Activated CD4-positive, alpha-beta memory T cell treated with anti-CD3 and anti-CD28 coated beads for 36 hours (primary cell): ENCODE measurements around the gene TEKT5. TPM values are rescaled to one million over a fixed set of nuclear protein-coding genes. Genes with fewer than 3 reads are reported as not detected.

Source experiments
- CTCF ChIA-PET: fragments of 350-600 bp; sonication (Branson Sonifier 250); formaldehyde crosslinking; loops from one replicate; lab custom pipeline; 2021; ENCODE audit warnings: antibody characterized with exemption, inconsistent platforms; lab: Charles Lee
- POLR2A ChIA-PET: fragments of 350-600 bp; sonication (Branson Sonifier 250); formaldehyde crosslinking; loops from one replicate; lab custom pipeline; 2021; ENCODE audit warnings: antibody characterized with exemption; lab: Charles Lee
- DNase-seq: peaks from one replicate; pipeline ENCODE4 v3.0.0-alpha.2; 2020
- H3K27ac Mint-ChIP-seq: one replicate; pipeline ENCODE4 v1.8.0; 2021; ENCODE audit warnings: mixed read lengths
- H3K27me3 Mint-ChIP-seq: one replicate; pipeline ENCODE4 v1.8.0; 2021; ENCODE audit warnings: mixed read lengths
- H3K36me3 Mint-ChIP-seq: one replicate; pipeline ENCODE4 v1.8.0; 2021; ENCODE audit warnings: mixed read lengths
- H3K4me1 Mint-ChIP-seq: one replicate; pipeline ENCODE4 v1.8.0; 2021; ENCODE audit warnings: low read depth, mixed read lengths
- H3K4me3 Mint-ChIP-seq: one replicate; pipeline ENCODE4 v1.8.0; 2021; ENCODE audit warnings: mild to moderate bottlenecking, mixed read lengths
- H3K9me3 Mint-ChIP-seq: one replicate; pipeline ENCODE4 v1.8.0; 2021; ENCODE audit warnings: mixed read lengths
- intact Hi-C: fragments of 100-400 bp; cut with micrococcal nuclease; formaldehyde crosslinking; loops from one replicate; pipeline ENCODE4 v1.15.1; 2023
- total RNA-seq, 2 experiments: library from RNA; stranded (reverse); gene quantifications; one replicate each; pipeline ENCODE4 v1.2.3, GENCODE V29; 2021

TEKT5 gene
- total RNA-seq, 2 experiments from 2014 or later: 0.15 TPM; not detected in 1

DNA sequence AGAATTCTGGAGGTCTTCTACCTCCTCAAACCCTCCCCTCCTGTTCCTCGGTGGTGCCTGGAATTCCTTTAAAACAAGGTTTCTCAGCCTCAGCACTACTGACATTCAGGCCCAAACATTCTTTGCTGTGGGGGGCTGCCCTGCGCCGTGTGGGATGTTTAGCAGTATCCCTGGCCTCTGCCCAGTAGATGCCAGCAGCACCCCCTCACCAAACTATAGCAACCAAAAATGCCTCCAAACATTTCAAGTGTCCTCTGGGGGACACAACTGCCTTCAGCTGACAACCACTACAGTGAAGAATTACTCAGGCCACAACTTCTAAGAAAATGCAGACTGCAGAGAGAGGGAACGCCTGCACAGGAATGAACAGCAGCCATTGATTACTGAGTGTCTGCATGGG, 28.4 kb downstream of the TEKT5 start:
- no peak overlapping the region for H3K27ac Mint-ChIP-seq
- H3K4me1 Mint-ChIP-seq: no peaks in the 10 kb centered on the region
- DNase-seq: no peak
- intact Hi-C loops: no loop called here
- H3K27me3 Mint-ChIP-seq: peaks cover 9% of the 10 kb centered on the region
- no peaks in the 10 kb centered on the region for H3K36me3 Mint-ChIP-seq
- H3K4me3 Mint-ChIP-seq: no peak overlapping the region
- no peaks in the 10 kb centered on the region for H3K9me3 Mint-ChIP-seq
- POLR2A ChIA-PET: no interaction called here
- CTCF ChIA-PET: no interaction called here

DNA sequence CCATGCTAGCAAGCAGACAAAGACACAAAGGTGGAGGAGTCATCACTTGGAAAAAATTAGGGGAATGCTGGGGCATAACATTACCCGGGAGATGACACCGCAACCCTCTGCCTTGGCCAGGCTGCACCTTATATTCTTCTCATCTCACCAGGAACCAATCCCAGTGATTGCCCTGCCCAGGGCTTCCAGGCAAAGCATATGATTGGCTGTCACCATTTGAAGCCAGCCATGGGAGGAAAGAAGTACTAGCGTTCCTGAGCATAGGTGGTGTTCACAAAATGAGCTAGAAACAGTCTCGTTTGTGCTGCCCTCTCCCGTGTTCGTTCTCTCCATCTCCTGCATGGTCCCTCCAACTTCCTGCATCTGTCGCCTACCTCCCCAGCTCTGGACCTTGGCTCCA, 29.6 kb downstream of the TEKT5 start:
- POLR2A ChIA-PET: no interaction called here

DNA sequence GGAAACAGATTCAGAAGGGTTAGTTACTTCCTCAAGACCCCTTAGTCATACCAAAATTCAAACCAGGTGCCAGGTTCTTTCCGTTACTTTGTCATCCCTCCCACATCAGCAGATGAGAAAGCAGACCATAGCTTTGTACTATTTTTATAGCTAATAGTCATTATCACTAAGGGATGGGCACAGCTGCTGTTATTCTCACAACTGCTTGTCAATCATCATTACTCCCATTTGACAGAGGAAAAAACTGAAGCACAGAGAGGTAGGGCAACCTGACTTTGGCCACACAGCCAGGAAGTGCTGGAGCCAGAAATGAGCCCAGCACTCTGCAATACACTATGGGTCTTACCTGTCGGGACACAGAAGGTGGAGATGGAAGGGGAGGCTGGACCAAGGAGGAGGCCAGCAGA, 30.0 kb downstream of the TEKT5 start:
- no peak overlapping the region for H3K27ac Mint-ChIP-seq
- no peak overlapping the region for H3K4me3 Mint-ChIP-seq
- intact Hi-C loops: no loop called here
- ChIA-PET POLR2A (no interaction called here), CTCF (interaction anchor here (1.2 kb wide), 1 partner anchor 254 kb away, joined by 3 read pairs; no protein-coding TSS in a partner anchor)
- peaks cover 9% of the 10 kb centered on the region for H3K27me3 Mint-ChIP-seq
- H3K4me1 Mint-ChIP-seq: no peaks in the 10 kb centered on the region
- no peak for DNase-seq
- no peaks in the 10 kb centered on the region for H3K36me3 Mint-ChIP-seq
- no peaks in the 10 kb centered on the region for H3K9me3 Mint-ChIP-seq

More for the DNA sequence above, 29.6 kb downstream of the TEKT5 start:
- Mint-ChIP-seq H3K36me3 (no peaks in the 10 kb centered on the region), H3K9me3 (no peaks in the 10 kb centered on the region), H3K27me3 (peaks cover 9% of the 10 kb centered on the region), H3K4me1 (no peaks in the 10 kb centered on the region), H3K27ac (no peak overlapping the region), H3K4me3 (no peak overlapping the region)
- CTCF ChIA-PET: interaction anchor here (1.2 kb wide), 1 partner anchor 253 kb away, joined by 3 read pairs; no protein-coding TSS in a partner anchor
- intact Hi-C loops: no loop called here
- DNase-seq: no peak

DNA sequence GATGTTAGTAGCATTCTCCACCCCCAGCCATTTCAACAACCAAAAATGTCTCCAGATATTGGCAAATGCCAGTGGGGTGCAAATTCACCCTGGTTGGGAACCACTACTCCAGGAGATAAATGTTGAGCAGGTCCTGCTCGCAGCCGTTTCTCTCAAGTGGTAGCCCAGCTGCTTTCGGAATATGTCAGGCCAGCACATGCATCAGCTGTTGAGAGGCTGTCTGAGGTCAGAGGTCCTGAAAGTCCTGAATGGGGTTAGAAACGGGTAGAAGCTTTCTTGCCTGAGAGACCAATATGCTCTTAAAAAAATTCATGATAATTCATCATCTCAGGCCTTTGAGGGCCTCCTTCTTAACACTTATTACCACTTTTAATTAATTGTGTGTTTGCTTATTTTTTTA, 31.0 kb downstream of the TEKT5 start:
- no peak overlapping the region for H3K27ac Mint-ChIP-seq
- CTCF ChIA-PET: no interaction called here
- no peak for DNase-seq
- H3K36me3 Mint-ChIP-seq: no peaks in the 10 kb centered on the region
- intact Hi-C loops: no loop called here
- H3K4me1 Mint-ChIP-seq: no peaks in the 10 kb centered on the region
- H3K9me3 Mint-ChIP-seq: no peaks in the 10 kb centered on the region
- POLR2A ChIA-PET: no interaction called here
- peaks cover 9% of the 10 kb centered on the region for H3K27me3 Mint-ChIP-seq
- no peak overlapping the region for H3K4me3 Mint-ChIP-seq

DNA sequence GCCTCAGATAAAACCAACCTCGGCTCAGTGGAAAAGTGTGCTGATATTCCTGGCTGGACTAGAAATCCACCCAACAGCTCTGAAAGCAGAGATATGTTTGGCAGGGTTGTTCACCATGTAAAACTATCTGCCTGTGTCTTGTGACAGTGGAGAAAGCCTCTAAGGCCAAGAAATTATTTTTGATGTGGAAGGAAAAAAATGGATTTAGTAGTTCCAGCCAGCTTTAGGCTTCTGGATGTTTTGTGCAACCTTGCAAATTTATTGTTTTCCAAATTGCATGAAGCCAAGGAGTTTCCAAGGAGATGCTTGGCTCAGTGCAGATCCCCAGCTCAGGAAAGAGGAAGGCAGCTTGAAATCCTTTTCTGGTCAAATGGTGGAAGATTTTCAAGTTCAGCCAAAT, 31.6 kb downstream of the TEKT5 start:
- H3K4me3 Mint-ChIP-seq: no peak overlapping the region
- no peak overlapping the region for H3K27ac Mint-ChIP-seq
- POLR2A ChIA-PET: no interaction called here
- no peaks in the 10 kb centered on the region for H3K4me1 Mint-ChIP-seq
- peaks cover 9% of the 10 kb centered on the region for H3K27me3 Mint-ChIP-seq
- no peaks in the 10 kb centered on the region for H3K36me3 Mint-ChIP-seq
- no peaks in the 10 kb centered on the region for H3K9me3 Mint-ChIP-seq
- CTCF ChIA-PET: no interaction called here
- intact Hi-C loops: no loop called here
- DNase-seq: no peak

DNA sequence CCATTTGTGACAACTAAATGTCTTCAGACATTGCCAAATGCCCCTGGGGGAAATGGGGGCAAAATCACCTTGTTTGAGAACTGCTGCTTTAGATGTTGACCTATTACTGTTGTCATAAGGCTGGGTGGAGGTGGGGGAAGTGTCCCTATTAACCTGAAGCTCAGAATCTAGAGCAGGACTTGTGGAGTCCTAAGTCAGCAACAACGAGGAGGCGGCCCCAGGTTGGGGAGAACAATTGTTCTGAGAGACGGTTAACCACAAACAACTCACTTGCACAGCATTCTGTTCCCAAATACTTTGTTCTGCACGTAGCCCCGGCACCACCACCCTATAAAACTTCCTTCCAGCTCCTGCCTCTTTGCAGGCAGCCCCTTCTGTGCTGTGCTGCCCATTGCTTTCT, 32.5 kb downstream of the TEKT5 start:
- Mint-ChIP-seq H3K4me1 (no peaks in the 10 kb centered on the region), H3K27ac (no peak overlapping the region), H3K4me3 (no peak overlapping the region), H3K9me3 (no peaks in the 10 kb centered on the region), H3K27me3 (peaks cover 9% of the 10 kb centered on the region), H3K36me3 (no peaks in the 10 kb centered on the region)
- ChIA-PET CTCF (no interaction called here), POLR2A (no interaction called here)
- intact Hi-C loops: no loop called here
- no peak for DNase-seq

DNA sequence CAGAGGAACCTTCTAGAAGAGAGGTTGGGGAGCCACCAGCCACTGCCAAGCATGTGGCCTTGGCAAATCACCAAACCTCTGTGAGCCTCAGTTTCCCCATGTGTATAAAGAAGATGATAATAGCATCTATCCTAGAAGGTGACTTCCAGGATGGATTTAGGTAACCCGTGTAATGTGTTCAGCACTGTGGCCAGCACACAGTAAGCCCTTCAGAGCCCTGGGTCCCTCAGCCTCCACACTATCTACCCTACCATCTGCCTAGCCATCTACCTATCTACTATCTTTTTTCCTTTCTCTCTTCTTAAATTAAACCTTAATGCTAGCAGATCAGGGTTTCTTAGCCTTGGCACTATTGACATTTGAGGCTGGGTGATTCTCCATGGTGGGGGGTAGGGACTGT, 33.0 kb downstream of the TEKT5 start:
- Mint-ChIP-seq H3K36me3 (no peaks in the 10 kb centered on the region), H3K4me1 (no peaks in the 10 kb centered on the region), H3K4me3 (no peak overlapping the region), H3K27ac (no peak overlapping the region), H3K9me3 (no peaks in the 10 kb centered on the region), H3K27me3 (peaks cover 9% of the 10 kb centered on the region)
- no peak for DNase-seq
- CTCF ChIA-PET: no interaction called here
- intact Hi-C loops: no loop called here
- POLR2A ChIA-PET: no interaction called here

DNA sequence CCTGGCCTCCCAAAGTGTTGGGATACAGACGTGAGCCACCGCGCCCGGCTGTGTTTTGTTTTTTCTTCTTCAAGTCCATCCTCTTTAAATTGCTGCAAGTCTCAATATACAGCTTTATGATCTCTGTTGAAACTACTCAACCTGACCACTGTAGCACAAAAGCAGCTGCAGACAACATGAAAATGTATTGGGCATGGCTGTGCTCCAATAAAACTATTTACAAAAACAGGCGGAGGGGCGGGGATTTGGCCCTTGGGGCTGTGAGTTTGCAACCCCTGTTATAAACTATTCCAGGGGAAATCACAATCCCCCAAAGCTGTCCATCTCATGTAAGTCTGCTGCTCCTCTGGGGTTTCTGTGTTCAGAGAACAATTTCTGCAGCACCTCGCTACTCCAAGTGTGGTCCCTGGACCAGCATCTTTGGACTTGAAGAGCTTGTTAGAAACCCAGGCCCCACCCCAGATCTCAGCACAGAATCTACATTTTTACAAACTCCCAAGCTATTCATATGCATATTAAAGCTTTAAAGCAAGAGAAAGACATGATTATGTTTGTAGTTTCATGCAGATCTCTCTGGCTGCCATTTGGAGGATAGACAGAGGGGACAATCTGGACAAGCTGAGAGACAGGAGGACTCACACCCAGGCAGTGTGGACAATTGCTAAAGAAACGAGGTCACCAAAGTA, 33.6 kb downstream of the TEKT5 start:
- Mint-ChIP-seq H3K9me3 (no peaks in the 10 kb centered on the region), H3K27me3 (peaks cover 9% of the 10 kb centered on the region), H3K36me3 (no peaks in the 10 kb centered on the region), H3K4me3 (no peak overlapping the region), H3K4me1 (no peaks in the 10 kb centered on the region), H3K27ac (no peak overlapping the region)
- ChIA-PET CTCF (no interaction called here), POLR2A (no interaction called here)
- intact Hi-C loops: no loop called here
- DNase-seq: no peak

DNA sequence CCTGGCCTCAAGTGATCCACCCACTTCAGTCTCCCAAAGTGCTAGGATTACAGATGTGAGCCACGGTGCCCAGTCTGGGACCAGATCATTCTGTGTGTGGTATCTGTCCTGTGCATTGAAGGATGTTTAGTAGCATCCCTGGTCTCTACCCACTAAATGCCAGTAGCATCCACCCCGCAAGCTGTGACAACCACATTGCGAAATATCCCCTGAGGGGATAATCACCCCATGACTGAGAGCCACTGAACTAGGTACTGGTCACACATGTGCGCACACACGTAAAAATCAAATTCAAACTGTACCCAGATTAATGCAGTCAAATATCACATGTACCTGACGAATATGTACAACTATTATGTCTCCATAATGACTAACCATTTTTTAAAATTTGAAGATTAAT, 35.8 kb downstream of the TEKT5 start:
- Mint-ChIP-seq H3K27me3 (peaks cover 7% of the 10 kb centered on the region), H3K36me3 (no peaks in the 10 kb centered on the region), H3K9me3 (no peaks in the 10 kb centered on the region), H3K4me1 (no peaks in the 10 kb centered on the region), H3K27ac (no peak overlapping the region), H3K4me3 (no peak overlapping the region)
- CTCF ChIA-PET: no interaction called here
- no peak for DNase-seq
- POLR2A ChIA-PET: no interaction called here
- intact Hi-C loops: no loop called here

DNA sequence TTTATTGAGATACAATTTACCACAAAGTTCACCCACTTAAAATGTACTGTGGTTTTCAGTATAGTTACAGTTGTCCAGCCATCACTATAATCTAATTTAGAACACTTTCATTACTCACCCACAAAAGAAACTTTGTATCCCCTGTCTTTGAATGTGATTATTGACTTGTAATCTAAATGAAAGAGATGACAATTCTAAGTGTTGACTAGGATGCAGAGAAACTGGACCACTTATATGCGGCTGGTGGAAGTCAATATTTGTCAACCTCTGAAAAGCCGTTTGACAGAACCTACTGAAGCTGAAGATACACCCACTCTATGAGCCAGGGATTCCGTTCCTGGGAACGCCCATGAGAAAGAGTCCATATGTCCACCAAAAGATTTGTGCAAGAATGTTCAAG, 36.8 kb downstream of the TEKT5 start:
- peaks cover 7% of the 10 kb centered on the region for H3K27me3 Mint-ChIP-seq
- H3K27ac Mint-ChIP-seq: no peak overlapping the region
- no peaks in the 10 kb centered on the region for H3K36me3 Mint-ChIP-seq
- no peak overlapping the region for H3K4me3 Mint-ChIP-seq
- intact Hi-C loops: no loop called here
- ChIA-PET CTCF (no interaction called here), POLR2A (no interaction called here)
- no peaks in the 10 kb centered on the region for H3K4me1 Mint-ChIP-seq
- no peaks in the 10 kb centered on the region for H3K9me3 Mint-ChIP-seq
- no peak for DNase-seq

DNA sequence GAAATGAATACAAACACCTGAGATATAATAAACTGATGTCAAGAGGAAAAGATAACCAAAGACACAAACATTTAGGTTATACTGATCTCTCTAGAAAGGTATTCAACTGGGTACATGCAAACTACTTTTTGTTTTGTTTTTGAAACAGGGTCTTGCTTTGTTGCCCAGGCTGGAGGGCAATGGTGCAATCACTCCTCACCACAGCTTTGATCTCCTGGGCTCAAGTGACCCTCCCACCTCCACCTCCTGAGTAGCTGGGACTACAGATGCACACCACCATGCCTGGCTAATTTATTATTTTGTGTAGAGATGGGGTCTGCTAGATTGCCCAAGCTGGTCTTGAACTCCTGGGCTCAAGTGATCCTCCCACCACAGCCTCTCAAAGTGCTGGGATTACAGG, 38.1 kb downstream of the TEKT5 start:
- H3K4me3 Mint-ChIP-seq: no peak overlapping the region
- H3K9me3 Mint-ChIP-seq: no peaks in the 10 kb centered on the region
- DNase-seq: no peak
- H3K27ac Mint-ChIP-seq: no peak overlapping the region
- no peaks in the 10 kb centered on the region for H3K4me1 Mint-ChIP-seq
- no peaks in the 10 kb centered on the region for H3K27me3 Mint-ChIP-seq
- intact Hi-C loops: no loop called here
- POLR2A ChIA-PET: no interaction called here
- no peaks in the 10 kb centered on the region for H3K36me3 Mint-ChIP-seq
- CTCF ChIA-PET: no interaction called here

DNA sequence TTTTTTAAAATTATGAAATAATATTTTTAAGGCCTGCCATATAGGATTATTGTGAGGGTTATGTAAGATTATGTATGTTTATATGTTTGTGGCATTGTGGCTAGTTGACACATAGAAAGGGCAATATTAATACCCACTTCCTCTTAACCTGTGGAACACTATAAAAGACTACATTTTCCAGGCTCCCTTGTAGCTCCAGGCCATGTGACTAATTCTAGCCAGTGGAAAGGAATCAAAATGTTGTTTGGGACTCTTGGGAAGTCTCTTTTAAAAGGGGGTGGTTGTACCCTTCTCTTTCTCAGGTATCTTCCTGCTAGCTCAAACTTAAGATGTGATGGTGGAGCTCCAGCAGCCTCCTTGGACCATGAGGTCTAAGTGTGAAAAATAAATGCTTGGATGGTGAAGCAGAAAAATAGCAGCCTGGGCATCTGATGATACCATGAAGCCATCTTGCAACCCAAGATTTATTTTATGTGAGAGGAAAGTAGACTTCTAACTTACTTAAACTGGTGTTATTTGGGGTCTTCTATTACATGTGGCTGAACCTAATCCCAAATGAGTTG, 39.2 kb downstream of the TEKT5 start:
- POLR2A ChIA-PET: no interaction called here
- Mint-ChIP-seq H3K27me3 (no peaks in the 10 kb centered on the region), H3K9me3 (no peaks in the 10 kb centered on the region), H3K36me3 (no peaks in the 10 kb centered on the region), H3K4me3 (no peak overlapping the region), H3K4me1 (no peaks in the 10 kb centered on the region), H3K27ac (no peak overlapping the region)
- intact Hi-C loops: no loop called here
- DNase-seq: no peak
- CTCF ChIA-PET: no interaction called here
